ENCODE measurements around the gene PRKAR1B. TPM values are rescaled to one million over a fixed set of nuclear protein-coding genes. Genes with fewer than 3 reads are reported as not detected.

The PRKAR1B gene
- total RNA-seq, 1 experiment from 2014 or later, result 51.7 TPM

GRCh38 chr7:611281-611810 is 115.7 kb downstream of the PRKAR1B start:
- CTCF ChIA-PET, result no interaction called here
- Histone ChIP-seq H4K20me1 (ENCODE audit: insufficient read depth) (peaks cover 7% of the 10 kb centered on the region; the same call in 1 of the 2 replicates), H3K4me3 (no peak overlapping the region), H3K36me3 (ENCODE audit: low read depth) (no peaks in the 10 kb centered on the region), H3K27me3 (ENCODE audit: insufficient read depth, low read depth) (no peaks in the 10 kb centered on the region), H3K79me2 (ENCODE audit: low read depth) (no peaks in the 10 kb centered on the region), H2AFZ (no peak overlapping the region), H3K27ac (no peak overlapping the region), H3K4me2 (no peak overlapping the region), H3K9me2 (ENCODE audit: insufficient read depth) (no peaks in the 10 kb centered on the region), H3K9me3 (ENCODE audit: insufficient read depth, low read depth) (no peaks in the 10 kb centered on the region), H3K4me1 (replicated peaks; ENCODE audit: insufficient read depth) (no peaks in the 10 kb centered on the region), H3F3A (ENCODE audit: insufficient read depth, low read depth) (peaks cover 23% of the 10 kb centered on the region; the same call in 1 of the 2 replicates)
- no TSS peak for BruUV-seq (replicated peaks)
- TF ChIP-seq EZH2 (IDR thresholded peaks at IDR 0.05; ENCODE audit: low read depth) (no peak), CTCF (conservative IDR thresholded peaks at IDR 0.05) (no peak)
- POLR2A ChIA-PET (ENCODE audit: unreplicated experiment), result no interaction called here
- intact Hi-C loops (cut with micrococcal nuclease; ENCODE audit: unreplicated experiment), result no loop called here
- no peak for DNase-seq

GRCh38 chr7:610531-611280 is 116.4 kb downstream of the PRKAR1B start:
- CTCF ChIA-PET, result no interaction called here

GRCh38 chr7:610141-610530 is 116.9 kb downstream of the PRKAR1B start:
- H4K20me1 ChIP-seq (ENCODE audit: insufficient read depth), result peaks cover 7% of the 10 kb centered on the region; the same call in 1 of the 2 replicates
- peaks cover 23% of the 10 kb centered on the region; the same call in 1 of the 2 replicates for H3F3A ChIP-seq (ENCODE audit: insufficient read depth, low read depth)
- H3K27me3 ChIP-seq (ENCODE audit: insufficient read depth, low read depth), result no peaks in the 10 kb centered on the region
- no peak for DNase-seq
- no peaks in the 10 kb centered on the region for H3K9me3 ChIP-seq (ENCODE audit: insufficient read depth, low read depth)
- no peaks in the 10 kb centered on the region for H3K4me1 ChIP-seq (replicated peaks; ENCODE audit: insufficient read depth)
- POLR2A ChIA-PET (ENCODE audit: unreplicated experiment), result no interaction called here
- no peaks in the 10 kb centered on the region for H3K9me2 ChIP-seq (ENCODE audit: insufficient read depth)
- no peak overlapping the region for H3K27ac ChIP-seq
- no peak overlapping the region for H3K4me2 ChIP-seq
- H2AFZ ChIP-seq, result no peak overlapping the region
- no peaks in the 10 kb centered on the region for H3K36me3 ChIP-seq (ENCODE audit: low read depth)
- CTCF ChIA-PET, result no interaction called here
- intact Hi-C loops (cut with micrococcal nuclease; ENCODE audit: unreplicated experiment), result no loop called here
- no peaks in the 10 kb centered on the region for H3K79me2 ChIP-seq (ENCODE audit: low read depth)
- H3K4me3 ChIP-seq, result no peak overlapping the region
- BruUV-seq (replicated peaks), result no TSS peak
- TF ChIP-seq CTCF (conservative IDR thresholded peaks at IDR 0.05) (no peak), EZH2 (IDR thresholded peaks at IDR 0.05; ENCODE audit: low read depth) (no peak)

More at GRCh38 chr7:610531-611280, 116.4 kb downstream of the PRKAR1B start:
- POLR2A ChIA-PET (ENCODE audit: unreplicated experiment), result no interaction called here
- intact Hi-C loops (cut with micrococcal nuclease; ENCODE audit: unreplicated experiment), result no loop called here
- Histone ChIP-seq H3K36me3 (ENCODE audit: low read depth) (no peaks in the 10 kb centered on the region), H3K4me1 (replicated peaks; ENCODE audit: insufficient read depth) (no peaks in the 10 kb centered on the region), H3K27ac (no peak overlapping the region), H3K4me2 (no peak overlapping the region), H3K9me3 (ENCODE audit: insufficient read depth, low read depth) (no peaks in the 10 kb centered on the region), H3K4me3 (no peak overlapping the region), H3F3A (ENCODE audit: insufficient read depth, low read depth) (peaks cover 23% of the 10 kb centered on the region; the same call in 1 of the 2 replicates), H3K27me3 (ENCODE audit: insufficient read depth, low read depth) (no peaks in the 10 kb centered on the region), H2AFZ (no peak overlapping the region), H3K79me2 (ENCODE audit: low read depth) (no peaks in the 10 kb centered on the region), H4K20me1 (ENCODE audit: insufficient read depth) (peaks cover 7% of the 10 kb centered on the region; the same call in 1 of the 2 replicates), H3K9me2 (ENCODE audit: insufficient read depth) (no peaks in the 10 kb centered on the region)
- no TSS peak for BruUV-seq (replicated peaks)
- DNase-seq, result no peak
- TF ChIP-seq EZH2 (IDR thresholded peaks at IDR 0.05; ENCODE audit: low read depth) (no peak), CTCF (conservative IDR thresholded peaks at IDR 0.05) (no peak)

All from PC-9 (cell line).